ENCODE measurements around the gene PTCH2.
"Not testable (repeated sequence)": the region's sequence is repeated elsewhere in the genome, so short reads cannot be mapped to it uniquely, and the experiment has no call there.

PTCH2 gene

GRCh38 chr1:44819608-44820327, 23.3 kb downstream of the PTCH2 start:
- DNase-seq (ENCODE audit: low spot score): no peak

DNA sequence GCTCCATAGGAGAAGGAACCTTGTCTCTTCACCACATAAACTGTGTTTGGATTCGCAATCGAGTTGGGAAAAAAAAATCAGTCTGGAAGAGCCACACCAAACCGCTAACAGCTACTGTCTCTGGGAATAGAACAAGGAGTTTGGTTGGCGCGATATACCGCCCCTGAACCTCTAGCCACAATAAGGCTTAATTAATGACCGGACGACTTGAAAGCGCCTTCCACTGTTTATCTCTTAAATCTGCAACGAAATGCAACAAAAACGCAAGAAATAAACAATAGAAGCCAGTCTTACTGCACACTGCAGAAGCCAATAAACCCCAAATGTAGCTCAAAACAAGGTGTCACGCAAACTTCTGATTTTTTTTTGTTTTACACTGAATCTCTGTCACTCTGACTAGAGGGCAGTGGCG, 23.9 kb downstream of the PTCH2 start:
- DNase-seq (ENCODE audit: low spot score): no peak

GRCh38 chr1:44817771-44818495, 25.1 kb downstream of the PTCH2 start:
- no peak for DNase-seq (ENCODE audit: low spot score)

- DNase-seq (ENCODE audit: low spot score): no peak
Observed at GRCh38 chr1:44817307-44817706, 25.7 kb downstream of the PTCH2 start.

- not testable (repeated sequence) for DNase-seq (ENCODE audit: low spot score)
Observed at GRCh38 chr1:44815926-44816325, 27.1 kb downstream of the PTCH2 start.

DNA sequence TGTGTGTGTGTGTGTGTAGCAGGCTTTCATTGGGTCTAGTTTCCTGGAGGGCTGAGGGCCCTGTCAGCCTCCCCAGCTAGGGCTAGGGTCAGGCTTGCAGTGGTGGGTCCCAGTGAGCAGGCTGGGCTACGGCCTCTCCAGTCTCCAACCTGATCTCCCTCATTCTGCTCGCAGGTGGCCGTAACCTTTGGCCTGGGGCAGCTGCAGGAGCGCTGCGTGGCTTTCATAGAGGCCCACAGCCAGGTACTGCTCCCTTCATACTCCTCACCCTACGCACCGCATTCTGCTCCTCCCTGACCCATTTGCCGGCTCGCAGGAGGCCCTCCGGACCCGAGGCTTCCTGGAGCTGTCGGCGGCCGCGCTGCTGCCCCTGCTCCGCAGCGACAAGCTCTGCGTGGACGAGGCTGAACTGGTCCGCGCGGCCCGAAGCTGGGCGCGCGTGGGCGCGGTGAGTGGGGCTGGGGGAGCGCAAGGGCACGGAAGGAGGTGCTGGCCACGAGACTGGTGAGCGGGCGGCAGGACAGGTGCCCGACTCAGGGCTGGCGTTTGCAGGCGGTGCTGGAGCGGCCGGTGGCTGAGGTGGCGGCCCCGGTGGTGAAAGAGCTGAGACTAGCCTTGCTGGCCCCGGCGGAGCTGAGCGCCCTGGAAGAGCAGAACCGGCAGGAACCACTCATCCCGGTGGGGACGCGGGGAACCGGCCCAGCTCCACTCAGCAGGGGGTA, 30.1 kb downstream of the PTCH2 start:
- DNase-seq (ENCODE audit: low spot score): no peak

GRCh38 chr1:44811234-44811633, 31.8 kb downstream of the PTCH2 start:
- no peak for DNase-seq (ENCODE audit: low spot score)

DNA sequence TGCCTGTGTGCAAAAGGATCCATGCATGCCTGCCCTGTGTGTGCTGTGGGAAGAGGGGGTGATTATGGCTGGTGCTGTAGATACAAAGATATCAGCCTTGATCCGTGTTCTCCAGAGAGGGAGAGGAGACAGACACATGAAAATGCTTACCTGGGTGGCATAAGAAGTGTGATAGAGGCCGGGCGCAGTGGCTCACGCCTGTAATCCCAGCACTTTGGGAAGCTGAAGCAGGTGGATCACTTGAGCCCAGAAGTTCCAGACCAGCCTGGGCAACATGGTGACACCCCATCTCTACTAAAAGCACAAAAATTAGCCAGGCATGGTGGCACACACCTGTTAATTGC, 32.3 kb downstream of the PTCH2 start:
- DNase-seq (ENCODE audit: low spot score): not testable (repeated sequence)

DNA sequence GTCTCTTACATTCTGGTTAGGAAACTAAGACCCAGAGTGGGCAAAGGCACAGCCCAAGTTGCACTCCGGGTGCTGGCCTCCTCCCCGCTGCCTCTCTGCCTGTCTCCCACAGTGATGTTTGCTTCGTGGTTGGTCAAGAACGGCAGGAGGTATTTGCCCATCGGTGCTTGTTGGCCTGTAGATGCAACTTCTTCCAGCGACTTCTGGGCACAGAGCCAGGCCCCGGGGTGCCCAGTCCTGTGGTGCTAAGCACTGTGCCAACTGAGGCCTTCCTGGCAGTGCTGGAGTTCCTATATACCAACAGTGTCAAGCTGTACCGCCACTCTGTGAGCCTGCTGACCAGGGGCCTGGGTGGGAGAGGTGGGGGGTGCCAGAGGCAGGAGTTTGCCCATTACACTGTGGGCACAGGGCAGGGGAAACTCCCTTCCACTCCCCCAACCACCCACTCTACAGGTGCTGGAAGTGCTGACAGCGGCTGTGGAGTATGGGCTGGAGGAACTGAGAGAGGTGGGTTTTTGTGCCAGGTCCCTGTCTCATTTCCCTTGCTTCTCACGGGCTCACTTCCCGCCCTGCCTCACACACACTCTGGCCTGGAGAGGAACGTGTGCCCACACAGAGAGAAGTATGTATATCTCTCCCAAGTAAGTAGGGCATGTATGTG, 32.8 kb downstream of the PTCH2 start:
- DNase-seq (ENCODE audit: low spot score): peak; percentile 61

DNA sequence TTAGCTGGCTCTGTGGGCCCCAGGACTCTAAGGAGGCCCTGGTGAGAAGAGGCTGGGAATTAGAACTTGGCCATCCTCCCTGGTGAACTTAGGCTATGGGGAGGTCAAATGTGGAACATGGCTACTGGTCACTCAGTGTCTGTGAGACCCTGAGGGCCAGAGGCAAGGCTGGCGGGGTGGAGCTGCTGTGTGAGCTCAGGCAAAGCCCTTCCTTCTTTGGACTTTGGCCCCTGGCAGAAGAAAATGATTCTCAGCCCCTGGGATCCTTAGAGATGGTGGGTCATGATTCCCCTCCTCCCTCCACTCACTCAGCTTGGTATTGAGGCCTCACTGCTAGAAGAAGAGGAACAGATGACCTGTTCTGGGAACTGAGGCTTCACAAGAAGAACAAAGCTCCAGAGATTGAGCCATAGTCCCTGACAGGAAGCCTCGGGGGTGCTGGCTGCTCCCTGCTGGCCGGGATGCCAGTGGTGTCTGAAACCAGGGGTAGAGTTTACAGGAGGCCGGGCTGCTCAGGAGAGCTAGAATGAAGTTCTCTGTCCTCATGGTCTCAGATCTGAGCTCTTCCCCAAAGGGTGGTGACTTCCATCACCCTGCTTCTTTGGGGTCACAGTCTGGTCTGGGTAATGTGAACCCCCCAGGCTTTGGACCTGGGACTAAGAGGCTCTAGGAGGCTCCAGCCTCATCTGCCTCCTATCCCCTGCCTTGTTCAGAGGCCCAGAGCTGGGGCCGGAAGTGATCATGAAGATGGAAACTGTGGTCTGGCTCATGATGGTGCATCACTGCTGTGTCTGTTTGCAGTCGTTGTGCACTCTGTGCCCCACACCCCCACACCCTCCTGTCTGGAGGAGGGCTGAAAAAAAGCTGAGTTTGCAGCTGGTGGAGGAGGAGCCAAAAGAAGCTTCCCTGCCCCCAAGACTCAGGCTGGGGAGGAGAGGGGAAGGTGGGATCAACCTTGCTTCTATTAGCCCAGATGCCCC, 33.8 kb downstream of the PTCH2 start:
- peak; percentile 68 for DNase-seq (ENCODE audit: low spot score)

GRCh38 chr1:44808063-44808937, 34.8 kb downstream of the PTCH2 start, which contains the start of gene BTBD19:
BTBD19 (plus strand) TSS chr1:44808523; CDS start chr1:44808821, 298 bp downstream.
- DNase-seq (ENCODE audit: low spot score): peak; percentile 94

- DNase-seq (ENCODE audit: low spot score): peak; percentile 93
Observed at GRCh38 chr1:44807364-44808062, 35.5 kb downstream of the PTCH2 start.

DNA sequence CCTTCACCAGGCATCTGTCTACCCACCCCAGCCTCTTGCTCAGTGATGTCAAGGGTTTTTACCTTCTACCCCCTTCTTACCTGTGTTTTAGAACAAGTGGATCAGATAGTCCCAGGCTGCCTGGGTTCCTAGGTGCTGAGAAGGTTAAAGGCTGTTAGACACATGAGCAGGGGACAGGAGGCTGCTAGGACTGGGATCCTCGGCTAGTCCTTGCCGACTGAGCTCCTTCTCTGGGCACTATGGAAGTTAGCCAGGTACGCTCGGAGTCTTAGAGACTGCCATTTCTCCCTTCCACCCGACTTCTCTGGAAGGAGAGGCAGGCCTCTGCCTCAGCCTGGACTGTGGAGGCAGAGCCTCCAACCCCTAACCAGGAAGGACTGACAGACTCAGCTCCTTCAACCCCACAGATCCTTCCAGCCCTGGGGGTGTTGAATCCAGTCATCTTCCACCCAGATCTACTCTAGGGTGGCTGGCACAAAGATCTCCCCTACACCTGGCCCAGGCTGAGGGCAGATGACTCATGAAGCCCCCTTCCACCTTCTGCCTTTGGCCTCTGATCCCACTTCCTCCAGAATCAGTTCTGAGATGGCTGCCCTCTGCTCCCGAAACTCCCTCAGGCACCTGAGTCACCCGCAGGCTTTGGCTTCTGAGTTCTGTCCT, 36.2 kb downstream of the PTCH2 start, which contains the start of gene DYNLT4:
Gene DYNLT4, minus strand, starts transcription at position 648 of the 660 bp plus-strand sequence. CDS start 683 bp downstream, outside the sequence.
- DNase-seq (ENCODE audit: low spot score): peak; percentile 68

DNA sequence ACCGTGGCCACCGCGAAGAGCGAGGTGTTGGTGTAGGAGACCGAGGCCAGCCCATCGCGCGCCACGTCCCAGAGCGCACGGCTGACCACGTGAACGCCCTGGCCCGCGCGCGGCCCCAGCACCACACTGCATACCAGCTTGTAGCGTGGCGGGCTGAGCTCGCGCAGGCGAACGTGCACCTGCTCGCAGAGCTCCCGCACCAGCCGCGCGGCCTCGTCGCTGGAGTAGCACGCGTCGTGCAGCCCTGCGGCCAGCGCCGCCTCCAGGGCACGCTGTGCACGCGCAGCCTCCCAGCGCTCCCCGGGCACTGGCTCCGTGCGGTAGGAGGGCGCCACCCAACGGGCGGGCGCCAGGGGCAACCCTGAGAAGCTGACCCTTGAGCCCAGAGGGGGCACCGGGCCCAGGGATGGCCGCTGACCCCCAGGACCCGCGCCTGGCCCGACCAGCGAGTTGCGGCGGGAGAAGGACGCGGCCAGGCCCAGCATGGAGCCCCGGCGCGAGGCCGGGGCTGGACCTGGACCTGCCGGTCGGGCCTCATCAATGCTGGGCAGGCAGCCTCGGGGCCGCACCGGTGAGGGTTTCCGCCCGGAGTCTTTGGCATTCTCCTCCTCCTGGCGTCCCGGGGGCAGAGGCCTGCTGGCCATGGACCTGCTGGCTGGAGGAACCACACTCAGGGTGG, 36.9 kb downstream of the PTCH2 start:
- peak; percentile 63 for DNase-seq (ENCODE audit: low spot score)

DNA sequence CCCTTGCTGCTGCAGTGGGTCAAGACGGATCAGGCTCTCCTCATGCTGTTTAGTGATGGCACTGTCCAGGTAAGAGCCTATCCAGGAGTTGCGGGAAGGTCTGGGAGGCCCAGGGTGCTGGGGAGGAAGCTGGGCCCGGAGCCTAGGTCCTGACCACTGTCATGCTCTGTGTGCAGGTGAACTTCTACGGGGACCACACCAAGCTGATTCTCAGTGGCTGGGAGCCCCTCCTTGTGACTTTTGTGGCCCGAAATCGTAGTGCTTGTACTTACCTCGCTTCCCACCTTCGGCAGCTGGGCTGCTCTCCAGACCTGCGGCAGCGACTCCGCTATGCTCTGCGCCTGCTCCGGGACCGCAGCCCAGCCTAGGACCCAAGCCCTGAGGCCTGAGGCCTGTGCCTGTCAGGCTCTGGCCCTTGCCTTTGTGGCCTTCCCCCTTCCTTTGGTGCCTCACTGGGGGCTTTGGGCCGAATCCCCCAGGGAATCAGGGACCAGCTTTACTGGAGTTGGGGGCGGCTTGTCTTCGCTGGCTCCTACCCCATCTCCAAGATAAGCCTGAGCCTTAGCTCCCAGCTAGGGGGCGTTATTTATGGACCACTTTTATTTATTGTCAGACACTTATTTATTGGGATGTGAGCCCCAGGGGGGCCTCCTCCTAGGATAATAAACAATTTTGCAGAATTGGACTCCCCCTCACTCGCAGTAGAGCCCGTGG, 37.6 kb downstream of the PTCH2 start:
- DNase-seq (ENCODE audit: low spot score): no peak

GRCh38 chr1:44803312-44804095, 39.5 kb downstream of the PTCH2 start:
- no peak for DNase-seq (ENCODE audit: low spot score)

DNA sequence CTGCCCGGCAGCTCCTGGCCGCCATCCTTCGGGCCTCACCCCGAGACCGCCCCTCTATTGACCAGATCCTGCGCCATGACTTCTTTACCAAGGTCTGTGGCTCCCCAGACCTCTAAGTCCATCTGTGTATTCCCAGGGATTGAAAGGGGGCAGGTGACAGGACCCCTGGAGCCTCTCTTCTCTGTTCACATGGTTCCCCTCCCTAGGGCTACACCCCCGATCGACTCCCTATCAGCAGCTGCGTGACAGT, 40.1 kb downstream of the PTCH2 start:
- no peak for DNase-seq (ENCODE audit: low spot score)
